ENCODE data around the gene CYTH1.

CYTH1 gene

DNA sequence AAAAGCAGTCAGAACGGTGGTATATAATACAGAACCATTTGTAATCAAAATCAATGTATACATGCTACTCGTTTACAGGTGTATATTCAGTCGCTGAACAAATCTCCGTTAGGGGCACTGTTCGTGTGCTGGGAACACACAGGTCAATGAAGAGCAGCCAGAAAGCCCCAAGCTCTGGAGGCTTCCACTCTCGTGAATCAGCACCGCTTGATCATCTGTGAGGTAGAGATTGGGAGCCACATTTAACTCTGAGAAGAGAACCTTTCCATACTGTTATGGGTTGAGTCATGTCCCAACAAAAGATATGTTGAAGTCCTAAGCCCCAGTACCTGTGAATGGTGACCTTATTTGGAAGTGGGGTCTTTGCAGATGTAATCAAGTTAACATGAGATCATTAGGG lies 5.4 kb upstream of the CYTH1 start:
- H3K4me3 ChIP-seq (ENCODE audit: low read length) = no peak overlapping the region
- no peak for TF ChIP-seq ZNF274 (IDR thresholded peaks at IDR 0.05; ENCODE audit: low read depth, low read length)

DNA sequence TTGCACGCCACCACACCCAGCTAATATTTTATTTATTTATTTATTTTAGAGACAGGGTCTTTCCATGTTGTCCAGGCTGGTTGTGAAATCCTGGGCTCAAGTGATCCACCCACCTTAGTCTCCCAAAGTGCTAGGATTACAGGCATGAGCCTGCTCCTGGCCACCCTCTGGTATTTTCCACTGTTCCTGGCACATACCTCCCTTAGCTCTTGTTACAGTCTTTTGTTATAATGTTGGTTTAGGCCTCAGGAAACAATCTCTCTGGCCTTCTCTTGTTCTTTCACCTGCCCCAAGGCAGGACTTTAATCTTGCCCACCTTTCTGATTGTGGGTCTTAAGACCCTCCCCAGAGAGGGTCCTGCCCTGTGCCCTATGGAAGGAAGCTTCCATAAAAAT lies 3.6 kb upstream of the CYTH1 start:
- no peak for TF ChIP-seq ZNF274 (IDR thresholded peaks at IDR 0.05; ENCODE audit: low read depth, low read length)
- no peak overlapping the region for H3K4me3 ChIP-seq (ENCODE audit: low read length)

DNA sequence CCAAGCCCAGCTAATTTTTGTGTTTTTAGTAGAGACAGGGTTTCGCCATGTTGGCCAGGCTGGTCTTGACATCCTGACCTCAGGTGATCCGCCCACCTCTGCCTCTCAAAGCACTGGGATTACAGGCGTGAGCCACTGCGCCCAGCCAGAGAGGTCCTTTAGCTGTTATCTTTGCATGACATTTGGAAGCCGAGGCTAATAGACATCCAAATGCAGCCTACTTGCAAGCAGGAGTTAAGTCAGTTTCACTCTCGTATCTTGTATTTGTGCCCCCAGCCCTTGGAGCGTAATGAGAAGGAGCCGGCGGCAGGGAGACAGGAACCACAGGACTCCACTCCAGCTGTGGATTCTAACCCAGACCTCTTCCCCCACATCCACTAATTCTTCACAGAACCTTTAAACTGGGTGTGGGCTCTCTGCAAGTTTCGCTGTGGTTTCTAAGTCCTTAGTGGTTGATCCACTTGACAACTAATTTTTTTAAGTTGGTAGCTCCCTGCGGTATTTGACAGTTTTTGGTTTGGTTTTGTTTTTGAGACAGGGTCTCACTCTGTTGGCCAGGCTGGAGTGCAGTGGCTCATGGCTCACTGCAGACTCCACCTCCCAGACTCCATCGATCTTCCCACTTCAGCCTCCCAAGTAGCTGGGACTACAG lies 3.1 kb upstream of the CYTH1 start:
- no peak overlapping the region for H3K4me3 ChIP-seq (ENCODE audit: low read length)
- TF ChIP-seq ZNF274 (IDR thresholded peaks at IDR 0.05; ENCODE audit: low read depth, low read length) = no peak

DNA sequence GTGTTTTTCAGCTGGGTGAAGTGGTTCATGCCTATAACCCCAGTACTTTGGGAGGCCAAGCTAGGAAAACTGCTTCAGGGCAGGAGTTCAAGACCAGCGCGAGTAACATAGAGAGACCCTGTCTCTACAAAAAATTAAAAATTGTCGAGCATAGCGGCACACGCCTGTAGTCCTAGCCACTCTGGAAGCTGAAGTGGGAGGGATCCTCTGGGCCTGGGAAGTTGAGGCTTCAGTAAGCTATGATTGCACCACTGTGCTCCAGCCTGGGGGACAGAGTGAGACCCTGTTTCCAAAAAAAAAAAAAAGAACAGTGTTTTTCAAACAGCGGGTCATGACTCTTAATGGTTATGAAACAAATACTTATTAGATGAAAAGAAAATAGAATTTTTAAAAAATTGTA lies 2.3 kb upstream of the CYTH1 start:
- H3K4me3 ChIP-seq (ENCODE audit: low read length) = no peak overlapping the region
- no peak for TF ChIP-seq ZNF274 (IDR thresholded peaks at IDR 0.05; ENCODE audit: low read depth, low read length)

DNA sequence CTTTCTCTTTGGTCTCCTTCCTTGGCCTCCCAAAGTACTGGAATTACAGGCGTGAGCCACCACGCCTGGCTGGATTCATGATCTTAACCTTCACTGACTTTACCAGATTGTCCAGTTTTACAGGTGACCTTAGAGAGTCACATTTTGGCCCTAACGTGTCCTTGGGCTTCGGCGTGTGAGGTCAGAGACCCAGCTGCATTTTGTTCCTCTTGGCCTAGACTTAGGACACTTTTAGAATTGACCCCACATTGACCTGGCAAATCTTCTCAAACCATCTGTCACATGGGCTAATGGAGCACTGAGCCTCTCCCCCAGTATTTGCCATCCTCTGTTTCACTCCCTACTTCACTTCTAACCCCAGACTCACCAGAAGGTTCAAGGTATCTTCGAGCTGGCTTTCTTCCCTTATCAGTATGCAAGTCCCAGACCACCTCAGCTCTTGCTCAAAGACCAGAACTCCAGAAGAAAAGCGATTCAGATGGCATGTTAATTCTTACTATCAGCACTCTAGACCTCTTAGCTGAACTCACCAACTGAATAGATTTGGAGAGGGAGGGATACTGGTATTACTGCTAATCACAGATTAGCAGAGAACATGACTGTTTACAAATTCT lies 1.7 kb upstream of the CYTH1 start:
- no peak for TF ChIP-seq ZNF274 (IDR thresholded peaks at IDR 0.05; ENCODE audit: low read depth, low read length)

DNA sequence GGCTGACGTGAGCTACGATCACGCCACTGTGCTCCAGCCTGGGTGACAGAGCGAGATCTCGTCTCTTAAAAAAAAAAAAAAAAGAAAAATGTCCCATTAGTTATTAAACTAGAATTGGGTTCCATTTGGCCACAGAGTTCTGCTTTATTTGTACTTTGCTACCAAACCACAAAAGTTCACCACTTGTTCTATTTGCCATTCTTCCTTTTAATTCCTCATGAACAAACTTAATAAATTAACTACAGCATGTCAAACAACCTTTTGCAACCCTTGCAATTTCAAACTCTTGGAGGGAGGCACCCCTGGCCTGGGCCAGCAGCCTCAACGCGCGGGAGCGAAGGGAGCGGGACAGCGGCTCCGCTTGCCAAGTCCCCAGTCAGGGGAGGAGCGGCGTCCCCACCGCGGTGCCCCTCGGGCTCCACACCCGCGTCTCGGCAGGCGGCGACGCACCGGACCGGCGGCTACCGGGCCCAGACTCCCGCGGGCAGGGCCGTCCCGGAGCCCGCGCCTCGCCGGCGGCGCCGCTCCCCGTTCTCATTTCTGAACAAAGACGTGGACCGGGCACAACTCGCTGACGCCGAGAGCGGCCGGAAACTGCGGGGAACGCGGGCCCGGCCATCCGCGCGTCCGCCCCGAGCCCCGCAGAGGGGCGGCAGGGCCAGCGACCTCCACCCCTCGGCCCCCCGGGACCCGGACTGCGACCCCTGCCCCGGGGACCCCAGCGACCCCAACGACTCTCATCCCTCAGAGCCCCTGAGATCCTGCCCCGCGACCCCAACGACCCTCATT lies 775 bp downstream of the CYTH1 start:
- TF ChIP-seq ZNF274 (IDR thresholded peaks at IDR 0.05; ENCODE audit: low read depth, low read length) = no peak

More for the DNA sequence above, 1.7 kb upstream of the CYTH1 start:
- H3K4me3 ChIP-seq (ENCODE audit: low read length) = no peak overlapping the region

DNA sequence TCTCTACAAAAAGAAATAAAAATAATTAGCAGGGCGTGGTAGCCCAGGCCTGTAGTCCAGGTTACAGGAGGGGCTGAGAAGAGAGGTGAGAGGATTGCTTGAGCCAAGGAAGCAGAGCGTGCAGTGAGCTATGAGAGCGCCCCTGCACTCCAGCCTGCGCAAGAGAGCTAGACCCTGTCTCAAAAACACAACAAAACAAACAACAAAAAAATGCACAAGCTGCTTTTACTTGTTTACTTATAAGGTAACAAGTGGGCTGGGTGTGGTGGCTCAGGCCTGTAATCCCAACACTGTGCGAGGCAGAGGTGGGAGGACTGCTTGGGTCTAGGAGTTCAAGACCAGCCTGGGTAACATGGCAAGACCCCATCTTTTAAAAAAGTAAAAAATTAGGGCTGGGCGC lies 1.7 kb downstream of the CYTH1 start:
- no peak for TF ChIP-seq ZNF274 (IDR thresholded peaks at IDR 0.05; ENCODE audit: low read depth, low read length)
- H3K4me3 ChIP-seq (ENCODE audit: low read length) = peak overlapping the region; percentile 99

More for the DNA sequence above, 775 bp downstream of the CYTH1 start:
- peak overlapping the region; percentile 99 for H3K4me3 ChIP-seq (ENCODE audit: low read length)

DNA sequence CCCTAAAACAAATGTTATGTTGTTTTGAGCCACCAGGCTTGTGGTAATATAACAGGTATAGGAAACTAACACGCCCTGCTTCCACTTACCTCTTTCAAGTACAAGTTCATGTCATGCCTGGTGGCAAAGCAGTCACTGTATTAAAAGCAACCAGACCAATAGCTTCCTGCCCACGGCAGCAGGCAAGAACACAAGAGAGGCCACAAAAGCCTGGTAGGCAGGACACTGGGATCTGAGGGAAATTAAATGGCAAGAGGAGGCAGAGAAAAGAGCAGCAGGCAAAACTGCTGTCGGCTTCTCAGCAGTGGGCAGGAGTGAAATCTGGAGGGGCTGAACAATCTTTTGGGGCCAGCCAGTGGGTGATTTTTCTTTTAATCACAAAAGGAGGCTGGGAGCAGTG lies 2.2 kb downstream of the CYTH1 start:
- TF ChIP-seq ZNF274 (IDR thresholded peaks at IDR 0.05; ENCODE audit: low read depth, low read length) = no peak
- H3K4me3 ChIP-seq (ENCODE audit: low read length) = peak overlapping the region; percentile 99

DNA sequence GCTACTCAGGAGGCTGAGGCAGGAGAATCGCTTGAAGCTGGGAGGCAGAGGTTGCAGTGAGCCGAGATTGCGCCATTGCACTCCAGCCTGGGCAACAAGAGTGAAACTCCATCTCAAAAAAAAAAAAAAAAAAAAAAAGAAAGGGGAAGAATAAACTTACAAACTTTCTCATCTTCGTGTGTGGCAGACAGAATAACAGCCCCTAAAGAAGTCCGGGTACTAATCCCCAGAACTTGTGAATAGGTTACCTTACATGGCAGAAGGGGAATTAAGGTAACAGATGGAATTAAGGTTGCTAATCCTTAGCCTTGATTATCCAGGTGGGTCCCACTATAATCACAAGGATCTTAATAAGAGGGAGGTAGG lies 2.8 kb downstream of the CYTH1 start:
- H3K4me3 ChIP-seq (ENCODE audit: low read length) = peak overlapping the region; percentile 99

DNA sequence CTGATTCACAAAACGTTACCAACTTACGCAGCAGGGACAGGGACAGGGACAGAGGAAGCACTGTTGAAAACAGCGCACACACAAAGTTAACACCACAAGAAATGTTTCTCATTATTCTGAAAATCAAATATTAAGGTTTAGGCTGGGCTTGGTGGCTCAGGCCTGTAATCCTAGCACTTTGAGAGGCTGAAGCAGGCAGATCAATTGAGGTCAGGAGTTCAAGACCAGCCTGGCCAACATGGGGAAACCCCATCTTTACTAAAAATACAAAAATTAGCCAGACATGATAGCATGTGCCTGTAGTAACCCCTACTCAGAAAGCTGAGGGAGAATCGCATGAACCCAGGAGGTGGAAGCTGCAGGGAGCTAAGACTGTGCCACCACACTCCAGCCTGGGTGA lies 4.2 kb downstream of the CYTH1 start:
- TF ChIP-seq ZNF274 (IDR thresholded peaks at IDR 0.05; ENCODE audit: low read depth, low read length) = no peak

DNA sequence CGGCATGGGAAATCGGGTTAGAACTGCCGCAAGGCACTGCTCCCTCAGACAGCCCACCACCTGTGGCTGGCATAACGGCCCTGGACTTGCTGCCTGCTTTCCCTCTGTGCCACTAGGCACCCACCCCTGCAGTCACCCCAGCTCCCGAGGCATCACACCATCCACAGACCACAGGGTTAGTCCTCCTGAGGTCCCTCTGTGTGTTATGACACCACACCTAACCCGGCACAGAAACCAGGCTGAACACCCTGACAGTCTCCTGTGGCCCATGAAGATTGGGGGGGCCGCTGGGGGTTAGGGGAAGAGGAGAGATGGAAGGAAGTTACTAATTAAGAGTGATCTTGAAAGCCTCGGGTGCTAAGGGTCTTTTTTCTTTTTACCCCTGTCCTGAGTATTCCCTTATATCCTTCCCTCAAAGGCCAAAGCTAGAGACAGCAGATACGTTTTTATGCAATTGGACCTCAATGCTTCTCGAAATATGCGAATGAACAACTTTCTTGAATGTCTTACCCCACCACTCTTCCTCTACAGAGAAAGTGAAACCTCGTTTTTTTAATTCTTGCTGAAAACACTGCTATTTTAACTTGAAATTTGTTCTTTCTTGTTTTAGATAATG lies 7.0 kb downstream of the CYTH1 start:
- no peak for TF ChIP-seq ZNF274 (IDR thresholded peaks at IDR 0.05; ENCODE audit: low read depth, low read length)
- H3K4me3 ChIP-seq (ENCODE audit: low read length) = peak overlapping the region; percentile 54

More for the DNA sequence above, 4.2 kb downstream of the CYTH1 start:
- peak overlapping the region; percentile 13; the same call in 1 of the 2 replicates for H3K4me3 ChIP-seq (ENCODE audit: low read length)

DNA sequence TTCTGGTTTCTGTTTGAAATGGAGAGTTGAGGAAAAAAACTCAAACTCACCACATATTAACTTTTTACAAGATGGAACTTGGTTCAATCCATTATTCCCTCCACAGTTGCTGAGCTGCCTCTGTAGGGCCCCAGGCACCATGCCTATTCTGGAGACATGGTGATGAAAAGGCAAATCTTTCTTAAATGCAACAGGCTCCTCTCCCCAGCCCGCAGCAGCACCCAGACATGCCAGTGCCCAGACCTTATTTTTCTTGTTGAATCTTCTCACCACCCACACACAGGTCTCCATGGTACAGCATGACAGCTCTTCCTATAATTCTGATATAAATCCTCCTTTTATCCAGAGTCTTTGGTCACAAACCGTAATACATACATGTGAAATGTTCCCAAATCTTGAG lies 7.6 kb downstream of the CYTH1 start:
- peak overlapping the region; percentile 54 for H3K4me3 ChIP-seq (ENCODE audit: low read length)
- no peak for TF ChIP-seq ZNF274 (IDR thresholded peaks at IDR 0.05; ENCODE audit: low read depth, low read length)

DNA sequence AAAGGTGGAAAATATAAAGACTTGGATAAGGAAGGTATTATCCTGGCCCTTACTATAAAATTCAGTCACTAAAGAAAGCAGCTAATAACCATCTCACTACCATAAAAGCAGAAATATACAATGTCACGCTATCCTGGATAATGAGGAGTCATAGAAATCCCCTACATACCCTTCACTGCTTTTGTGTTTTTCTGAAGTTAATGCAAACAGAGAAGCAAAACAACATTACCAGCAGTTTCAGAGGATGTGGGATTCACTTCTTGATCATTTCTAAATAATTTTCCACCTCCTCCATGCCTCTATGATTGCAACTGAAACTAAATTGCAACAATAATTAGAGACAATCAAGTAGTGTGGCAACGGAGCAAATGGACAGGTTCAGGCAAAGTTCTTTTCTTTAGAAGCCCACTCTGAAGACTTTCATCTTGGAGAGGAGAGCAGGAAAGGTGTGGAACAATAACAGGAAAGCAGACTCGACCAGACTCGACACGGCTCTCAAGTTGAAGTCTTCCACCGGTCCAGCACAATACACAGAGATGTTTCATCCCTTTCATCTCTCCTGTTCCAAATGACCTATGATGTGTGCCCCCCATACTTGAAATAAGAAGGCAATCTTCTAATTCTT lies 10.2 kb downstream of the CYTH1 start:
- no peak for TF ChIP-seq ZNF274 (IDR thresholded peaks at IDR 0.05; ENCODE audit: low read depth, low read length)
- peak overlapping the region; percentile 61; the same call in 1 of the 2 replicates for H3K4me3 ChIP-seq (ENCODE audit: low read length)

DNA sequence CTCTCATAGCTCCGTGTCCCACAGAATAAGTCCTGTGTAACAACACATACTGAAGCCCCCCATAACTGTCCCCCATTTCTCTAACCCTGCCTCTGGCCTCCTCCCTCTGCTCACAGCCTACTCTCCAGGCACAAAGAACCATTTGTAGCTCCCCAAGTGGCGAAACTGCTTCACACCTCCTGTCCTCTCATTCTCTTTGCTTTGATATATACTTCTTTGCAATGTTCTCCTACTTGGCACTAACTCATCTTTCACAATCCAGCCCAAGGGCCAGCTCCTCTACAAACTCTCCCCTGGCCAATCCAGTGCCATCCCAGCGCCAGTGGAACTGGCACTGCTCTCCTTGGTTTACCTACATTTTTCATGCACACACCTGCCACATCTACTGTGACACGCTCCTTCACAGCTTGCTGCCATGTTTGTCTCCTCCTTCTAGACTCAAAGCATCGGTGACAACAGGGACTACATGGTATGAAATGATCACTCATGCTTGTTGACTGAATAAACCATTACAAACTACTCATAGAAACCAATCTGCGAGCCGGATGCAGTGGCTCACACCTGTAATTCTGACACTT lies 12.8 kb downstream of the CYTH1 start:
- no peak for TF ChIP-seq ZNF274 (IDR thresholded peaks at IDR 0.05; ENCODE audit: low read depth, low read length)
- H3K4me3 ChIP-seq (ENCODE audit: low read length) = no peak overlapping the region
